GM18951 (cell line): ENCODE data around the gene KDELR1.

Experiments
- POLR2A ChIP-seq: IDR thresholded peaks from 4 replicates; pipeline ENCODE4 v1.6.1; 2011; ENCODE audit warnings: mild to moderate bottlenecking; ENCODE audit not compliant: insufficient read length, insufficient read depth; ENCODE audit errors: extremely low read depth
- in situ Hi-C: fragments of 300-500 bp; cut with MboI; formaldehyde crosslinking; loops from one replicate; pipeline ENCODE4 v1.12.0; 2022; ENCODE audit warnings: low sequenced_read_pairs, mixed read lengths, inconsistent platforms; ENCODE audit not compliant: unreplicated experiment

The KDELR1 gene

DNA sequence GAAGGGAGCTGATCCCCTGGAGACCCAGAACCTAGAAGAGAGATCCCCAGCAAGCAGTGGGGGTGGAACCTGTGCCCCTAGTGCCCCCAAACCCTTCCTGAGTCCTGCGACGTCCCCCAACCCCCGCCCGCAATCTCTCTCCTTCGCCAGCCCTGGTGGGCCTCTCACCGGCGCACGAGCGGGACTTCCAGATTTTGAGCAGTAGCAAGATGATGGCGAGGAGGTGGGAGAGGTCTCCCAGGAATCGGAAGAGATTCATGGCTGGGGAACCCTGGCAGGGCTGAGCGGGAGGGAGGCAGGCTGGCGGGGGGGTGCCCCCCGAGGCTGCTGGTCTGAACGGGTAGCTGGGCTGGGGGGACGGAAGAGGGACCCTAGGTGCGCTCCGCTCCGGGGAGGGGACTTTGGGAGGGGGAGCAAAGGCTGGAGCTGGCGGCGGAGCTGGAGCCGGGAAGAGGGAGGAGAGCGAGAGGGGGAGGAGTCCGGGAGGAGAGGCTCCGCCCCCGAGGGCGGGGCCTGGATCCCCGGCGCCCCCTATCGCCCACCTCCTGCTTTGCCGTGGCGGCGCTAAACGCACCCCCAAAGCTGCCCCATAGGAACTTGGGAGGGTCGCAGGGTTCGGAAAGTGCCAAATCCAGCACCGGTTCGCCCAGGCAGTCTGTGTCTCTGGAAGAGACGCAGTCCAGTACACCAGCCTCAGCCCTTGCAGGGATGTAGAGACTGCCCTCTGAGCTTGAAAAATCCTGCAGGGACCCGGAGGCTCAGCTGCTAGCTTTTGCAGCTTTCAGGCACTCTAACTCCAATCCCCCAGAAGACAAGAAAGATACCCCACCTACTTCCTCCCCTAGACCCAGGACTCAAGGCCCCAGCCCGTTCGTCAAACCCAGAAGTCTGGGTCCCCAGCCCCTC lies at the start of gene KDELR1:
Gene KDELR1, minus strand, starts transcription at position 452 of the 906 bp plus-strand sequence. Its CDS starts 193 bp downstream, at position 259.
- in situ Hi-C loops: no loop called here
- TF ChIP-seq POLR2A: peak; percentile 57

DNA sequence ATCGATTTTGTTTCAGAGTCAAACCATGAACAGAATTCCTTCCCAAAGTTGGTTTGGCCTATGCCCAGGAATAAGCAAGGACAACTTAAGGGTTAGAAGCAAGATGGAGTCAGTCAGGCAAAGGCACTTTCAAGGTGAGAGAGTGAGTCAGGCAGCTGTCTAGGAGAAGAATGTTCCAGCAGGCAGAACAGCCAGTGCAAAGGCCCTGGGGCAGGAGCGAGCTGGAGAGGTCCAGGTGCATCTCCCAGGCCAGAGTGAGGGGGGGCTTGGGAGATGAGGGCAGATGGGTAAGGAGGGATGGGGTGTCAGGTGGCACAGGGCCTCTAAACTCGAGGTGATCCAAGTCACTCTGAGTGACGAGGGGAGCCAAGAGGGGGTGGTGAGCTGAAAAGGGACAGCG lies 45.2 kb upstream of the KDELR1 start:
- in situ Hi-C loops: no loop called here
- TF ChIP-seq POLR2A: no peak

GRCh38 chr19:48433337-48433736 lies 42.0 kb upstream of the KDELR1 start:
- in situ Hi-C loops: no loop called here
- no peak for TF ChIP-seq POLR2A

DNA sequence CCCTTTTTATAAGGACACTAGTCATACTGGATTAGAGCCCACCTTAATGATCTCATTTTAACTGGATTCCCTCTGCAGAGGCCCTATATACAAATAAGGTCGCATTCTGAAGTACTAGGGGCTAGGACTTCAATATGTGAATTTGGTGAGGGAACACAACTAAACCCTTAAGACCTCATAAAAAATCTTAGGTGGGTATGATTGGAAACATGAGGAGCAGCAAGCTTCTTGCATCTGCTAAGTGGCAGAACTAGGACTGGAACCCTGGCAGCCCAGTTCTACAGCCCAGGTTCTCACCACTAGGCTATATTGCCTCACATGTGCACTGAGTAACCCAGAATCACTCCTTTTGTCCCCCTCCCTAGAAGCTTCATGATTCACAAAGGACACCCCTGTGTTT lies 37.3 kb upstream of the KDELR1 start:
- in situ Hi-C loops: no loop called here
- no peak for TF ChIP-seq POLR2A

GRCh38 chr19:48424694-48425219 lies 33.4 kb upstream of the KDELR1 start:
- no peak for TF ChIP-seq POLR2A
- in situ Hi-C loops: no loop called here

DNA sequence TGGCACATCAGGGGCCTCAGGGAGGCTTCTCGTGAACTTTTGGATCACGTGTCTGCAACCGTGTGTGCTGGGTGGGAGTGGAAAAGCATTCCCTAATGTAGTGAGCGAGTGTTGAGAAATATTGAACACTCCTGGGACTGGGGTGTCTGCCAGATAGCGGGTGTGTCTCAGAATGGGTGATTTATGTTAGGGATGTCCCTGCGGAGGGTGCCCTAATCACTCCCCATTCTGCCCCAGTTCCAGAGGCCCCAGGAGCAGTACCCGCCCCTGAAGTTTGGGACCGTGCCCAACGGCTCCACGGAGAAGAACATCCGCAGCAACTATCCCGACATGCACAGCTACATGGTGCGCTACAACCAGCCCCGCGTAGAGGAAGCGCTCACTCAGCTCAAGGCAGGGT lies 30.2 kb upstream of the KDELR1 start:
- in situ Hi-C loops: no loop called here
- no peak for TF ChIP-seq POLR2A

DNA sequence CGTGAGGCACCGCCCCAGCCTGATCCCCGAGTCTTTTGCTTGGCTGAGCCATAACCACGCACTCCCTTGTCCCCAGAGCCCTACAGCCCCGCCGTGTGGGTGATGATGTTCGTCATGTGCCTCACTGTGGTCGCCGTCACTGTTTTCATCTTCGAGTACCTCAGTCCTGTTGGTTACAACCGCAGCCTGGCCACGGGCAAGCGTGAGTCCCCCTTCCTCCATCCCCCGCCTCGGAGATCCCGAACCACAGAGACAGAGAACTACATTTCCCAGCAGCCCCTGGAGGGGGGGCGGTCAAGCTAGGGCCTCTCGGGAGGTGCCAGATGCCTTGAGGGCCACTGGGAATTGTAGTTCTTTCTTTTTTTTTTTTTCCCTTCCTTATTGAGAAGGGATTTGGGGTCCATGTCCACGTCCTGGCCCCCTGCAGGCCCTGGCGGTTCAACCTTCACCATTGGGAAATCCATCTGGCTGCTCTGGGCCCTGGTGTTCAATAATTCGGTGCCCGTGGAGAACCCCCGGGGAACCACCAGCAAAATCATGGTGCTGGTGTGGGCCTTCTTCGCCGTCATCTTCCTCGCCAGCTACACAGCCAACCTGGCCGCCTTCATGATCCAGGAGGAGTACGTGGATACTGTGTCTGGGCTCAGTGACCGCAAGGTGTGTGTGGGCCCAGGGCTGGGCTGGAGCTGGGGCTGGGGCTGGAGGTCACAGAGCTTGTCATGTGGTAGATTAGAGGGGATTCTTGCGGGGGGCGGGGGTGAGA lies 28.0 kb upstream of the KDELR1 start:
- in situ Hi-C loops: no loop called here
- no peak for TF ChIP-seq POLR2A

DNA sequence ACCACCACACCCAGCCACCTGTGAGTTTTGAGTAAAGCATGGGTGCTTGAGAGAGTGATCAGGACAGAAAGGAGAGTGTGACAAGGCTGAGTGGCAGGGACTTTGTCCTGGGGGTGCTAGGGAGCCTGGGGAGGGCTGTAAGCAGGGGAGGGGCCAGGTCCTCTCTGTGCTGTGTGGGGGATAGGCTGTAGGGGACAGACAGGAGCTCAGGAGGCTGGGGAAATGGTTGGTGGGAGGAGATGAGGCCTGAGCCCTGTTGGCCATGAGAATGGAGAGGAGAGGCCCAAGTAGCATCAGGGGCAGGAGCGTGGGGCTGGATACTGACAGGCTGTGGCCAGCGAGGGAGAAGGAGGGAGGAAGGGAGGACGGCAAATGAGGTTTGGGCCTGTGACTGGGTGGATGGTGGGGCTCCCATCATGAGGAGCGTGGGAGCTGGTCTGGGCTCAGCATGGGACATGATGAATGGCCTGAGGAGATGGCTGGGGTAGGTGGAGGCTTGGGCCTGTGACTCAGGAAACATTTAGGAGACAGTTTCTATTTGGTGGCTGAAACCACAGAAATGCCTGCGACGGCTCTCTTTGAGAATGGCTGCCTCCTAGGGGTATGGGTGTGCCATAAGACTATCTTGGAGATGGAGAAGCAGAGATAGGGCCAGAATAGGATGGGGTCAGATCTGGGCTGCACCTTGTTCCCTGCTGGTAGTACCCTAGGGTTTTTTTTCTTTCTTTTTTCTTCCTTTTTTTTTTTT lies 27.1 kb upstream of the KDELR1 start:
- no peak for TF ChIP-seq POLR2A
- in situ Hi-C loops: no loop called here

DNA sequence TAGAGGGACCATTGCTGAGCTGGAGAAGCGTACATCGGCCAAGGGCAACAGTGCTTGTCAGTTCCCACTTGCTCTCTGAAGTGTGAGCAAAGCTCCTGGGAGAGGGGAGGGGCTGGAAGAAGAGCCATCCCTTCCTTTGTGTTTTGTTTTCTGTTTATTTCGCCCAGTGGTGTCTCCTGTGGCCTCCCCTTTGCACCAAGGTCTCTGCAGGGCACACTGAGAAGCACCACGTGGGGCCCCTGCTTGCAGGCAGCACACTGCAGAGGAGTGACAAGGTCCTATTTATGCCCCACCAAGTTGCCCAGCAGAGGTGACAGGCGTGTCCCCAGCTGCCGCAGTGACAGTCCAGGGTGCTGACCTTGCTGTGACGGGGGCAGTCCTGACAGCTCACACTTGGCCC lies 26.1 kb upstream of the KDELR1 start:
- in situ Hi-C loops: no loop called here
- no peak for TF ChIP-seq POLR2A

DNA sequence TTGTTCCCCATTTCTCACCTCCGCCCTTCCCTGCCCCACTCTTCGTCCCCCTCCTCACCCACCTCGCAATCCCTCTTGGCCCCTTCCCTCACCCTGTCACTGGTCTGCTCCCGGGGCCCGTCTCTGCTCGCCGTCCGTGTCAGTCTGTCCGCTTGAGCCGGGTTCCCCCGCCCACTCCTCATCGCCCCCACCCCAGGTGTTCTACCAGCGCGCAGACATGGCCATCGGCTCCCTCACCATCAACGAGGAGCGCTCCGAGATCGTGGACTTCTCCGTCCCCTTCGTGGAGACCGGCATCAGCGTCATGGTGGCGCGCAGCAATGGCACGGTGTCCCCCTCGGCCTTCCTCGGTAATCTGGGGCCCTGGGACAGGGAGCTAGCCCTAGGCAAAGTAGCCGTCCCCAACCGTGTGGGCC lies 24.5 kb upstream of the KDELR1 start:
- no peak for TF ChIP-seq POLR2A
- in situ Hi-C loops: no loop called here

- in situ Hi-C loops: no loop called here
Measured at GRCh38 chr19:48415395-48415794, 24.0 kb upstream of the KDELR1 start.

DNA sequence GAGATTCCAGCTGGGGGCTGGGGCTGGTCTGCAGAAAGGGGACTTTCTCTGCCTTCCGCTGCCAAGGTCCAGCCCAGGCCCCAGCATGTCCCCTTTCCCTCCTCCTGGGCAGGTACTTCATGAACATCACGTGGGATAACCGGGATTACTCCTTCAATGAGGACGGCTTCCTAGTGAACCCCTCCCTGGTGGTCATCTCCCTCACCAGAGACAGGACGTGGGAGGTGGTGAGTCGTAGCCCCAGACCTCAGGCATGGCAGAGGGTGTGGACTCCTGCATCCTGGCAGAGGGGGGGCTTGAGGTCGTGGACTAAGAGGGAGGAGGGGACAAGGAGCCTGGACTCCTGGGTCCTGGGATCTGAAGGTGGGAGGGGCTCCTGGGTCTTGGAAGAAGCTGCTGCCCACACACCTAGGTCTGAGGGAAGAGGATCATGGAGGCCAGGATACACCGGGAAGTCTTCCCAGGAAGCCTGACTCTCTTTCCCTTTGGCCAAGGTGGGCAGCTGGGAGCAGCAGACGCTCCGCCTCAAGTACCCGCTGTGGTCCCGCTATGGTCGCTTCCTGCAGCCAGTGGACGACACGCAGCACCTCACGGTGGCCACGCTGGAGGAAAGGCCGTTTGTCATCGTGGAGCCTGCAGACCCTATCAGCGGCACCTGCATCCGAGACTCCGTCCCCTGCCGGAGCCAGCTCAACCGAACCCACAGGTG lies 22.7 kb upstream of the KDELR1 start:
- in situ Hi-C loops: no loop called here
- TF ChIP-seq POLR2A: no peak

More at GRCh38 chr19:48415395-48415794, 24.0 kb upstream of the KDELR1 start:
- TF ChIP-seq POLR2A: no peak

GRCh38 chr19:48405850-48406249 lies 14.5 kb upstream of the KDELR1 start:
- in situ Hi-C loops: no loop called here
- TF ChIP-seq POLR2A: no peak
